Stomach (tissue), 4 donors: ENCODE results near the gene LSM4.

ENCODE experiments used
- CTCF ChIP-seq, 7 experiments: fragments of 450-650 bp in 4 of 7; fragments of 200-600 bp in 3 of 7; sonication (generic) in 3 of 7; IDR thresholded peaks; one replicate each; pipeline ENCODE4 v1.5.1; 2016 to 2019; ENCODE audit warnings: antibody characterized with exemption in 7 of 7, control low read depth in 2 of 7, mild to moderate bottlenecking in 1 of 7
- EP300 ChIP-seq: sonication (generic); formaldehyde crosslinking; IDR thresholded peaks from one replicate; pipeline ENCODE4 v1.6.1; 2017; ENCODE audit warnings: antibody characterized with exemption
- POLR2A ChIP-seq, 4 donors: fragments of 450-650 bp; IDR thresholded peaks; one replicate each; pipeline ENCODE4 v1.6.1; 2016; ENCODE audit warnings: antibody characterized with exemption in 4 of 4, control low read depth in 2 of 4, mild to moderate bottlenecking in 1 of 4, moderate library complexity in 1 of 4

GRCh38 chr19:18295034-18295451 lies 27.8 kb downstream of the LSM4 start:
- TF ChIP-seq EP300 (no peak), CTCF (IDR thresholded peaks at IDR 0.05) (no peak), POLR2A (IDR thresholded peaks at IDR 0.05) (no peak)
